A549 treated with AZD9567 at 1 μM for 4 hours (cell line): Measurements from ENCODE around the gene PIK3R2. TPM values are rescaled to one million over a fixed set of nuclear protein-coding genes. Genes with fewer than 3 reads are reported as not detected.

Experiments
- total RNA-seq: library from RNA; stranded (reverse); fragments of 200-300 nt; extraction: Qiagen RNA extraction; gene quantifications from 5 replicates; pipeline ENCODE4 v1.2.3, GENCODE V29; 2022; ENCODE audit not compliant: insufficient read depth

Gene PIK3R2
- 9.9 to 15.0 TPM (median 12.4 TPM) in 5 replicates for total RNA-seq

DNA sequence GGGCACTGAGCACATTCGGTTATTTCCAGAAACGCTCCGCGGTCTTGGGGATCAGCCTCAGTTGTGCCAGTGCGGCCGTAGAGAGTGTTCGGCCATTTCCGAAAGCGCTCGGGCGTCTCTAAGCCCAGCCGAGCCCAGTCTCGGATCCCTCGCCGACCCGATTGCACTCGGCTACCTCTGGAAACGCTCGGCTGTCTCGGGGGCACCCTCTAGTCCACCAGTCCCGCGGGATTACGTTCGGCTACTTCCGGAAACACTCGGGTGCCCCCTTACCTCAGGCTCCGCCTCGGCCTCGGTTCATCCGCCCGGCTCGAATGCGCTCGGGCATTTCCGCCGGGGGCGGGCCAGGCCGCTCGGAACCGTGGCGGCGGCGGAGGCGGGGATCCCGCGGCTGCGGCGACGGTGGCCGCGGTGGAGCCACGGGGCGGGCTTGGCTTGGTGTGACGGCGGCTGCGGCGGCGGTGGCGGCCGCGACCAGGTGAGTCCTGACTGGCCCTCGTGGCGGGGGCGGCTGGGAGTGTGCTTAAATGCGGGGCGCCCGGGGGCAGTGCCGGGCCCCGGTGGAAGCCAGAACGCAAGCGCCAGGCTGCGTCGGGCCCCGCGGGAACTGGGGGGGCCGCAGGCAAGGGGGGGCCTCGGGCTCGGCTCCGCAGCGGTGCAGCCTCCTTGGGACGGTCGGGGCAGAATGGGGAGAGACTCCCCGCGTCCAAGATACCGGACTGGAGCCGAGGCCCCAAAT lies at the start of gene PIK3R2:
TSS of gene PIK3R2 (plus strand) at position 347 of the 739 bp plus-strand sequence. CDS start 2,717 bp downstream, outside the sequence.

DNA sequence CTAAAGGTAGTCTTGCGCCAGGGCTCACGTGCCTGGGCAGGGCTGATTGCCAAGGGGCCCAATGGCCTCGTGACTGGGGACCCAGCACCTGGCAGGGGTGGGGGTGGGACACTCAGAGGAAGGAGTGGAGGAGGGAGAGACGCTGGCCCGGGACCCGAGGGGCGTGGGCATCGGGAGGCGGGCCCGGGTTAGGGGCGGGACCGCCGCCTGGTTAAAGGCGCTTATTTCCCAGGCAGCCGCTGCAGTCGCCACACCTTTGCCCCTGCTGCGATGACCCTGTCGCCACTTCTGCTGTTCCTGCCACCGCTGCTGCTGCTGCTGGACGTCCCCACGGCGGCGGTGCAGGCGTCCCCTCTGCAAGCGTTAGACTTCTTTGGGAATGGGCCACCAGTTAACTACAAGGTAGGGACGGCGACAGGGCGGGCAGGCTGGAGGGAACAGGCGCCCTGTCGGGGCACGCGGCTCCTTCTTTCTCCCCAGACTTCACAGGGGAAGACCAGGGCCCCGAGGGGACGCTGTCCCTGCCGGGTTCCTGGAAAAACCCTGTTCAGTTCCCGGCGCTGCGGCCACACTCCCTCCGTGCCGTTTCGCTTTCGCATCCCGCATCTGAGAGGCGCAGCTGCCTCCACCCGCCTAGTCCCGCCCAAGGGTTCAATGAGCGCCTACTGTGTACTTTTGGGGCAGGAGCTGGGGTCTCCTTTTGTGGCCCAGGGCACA lies 20.8 kb downstream of the PIK3R2 start, which contains the start of gene IFI30:
TSS of gene IFI30 (plus strand) at position 242 of the 717 bp plus-strand sequence. CDS start at position 271, 29 bp downstream.

DNA sequence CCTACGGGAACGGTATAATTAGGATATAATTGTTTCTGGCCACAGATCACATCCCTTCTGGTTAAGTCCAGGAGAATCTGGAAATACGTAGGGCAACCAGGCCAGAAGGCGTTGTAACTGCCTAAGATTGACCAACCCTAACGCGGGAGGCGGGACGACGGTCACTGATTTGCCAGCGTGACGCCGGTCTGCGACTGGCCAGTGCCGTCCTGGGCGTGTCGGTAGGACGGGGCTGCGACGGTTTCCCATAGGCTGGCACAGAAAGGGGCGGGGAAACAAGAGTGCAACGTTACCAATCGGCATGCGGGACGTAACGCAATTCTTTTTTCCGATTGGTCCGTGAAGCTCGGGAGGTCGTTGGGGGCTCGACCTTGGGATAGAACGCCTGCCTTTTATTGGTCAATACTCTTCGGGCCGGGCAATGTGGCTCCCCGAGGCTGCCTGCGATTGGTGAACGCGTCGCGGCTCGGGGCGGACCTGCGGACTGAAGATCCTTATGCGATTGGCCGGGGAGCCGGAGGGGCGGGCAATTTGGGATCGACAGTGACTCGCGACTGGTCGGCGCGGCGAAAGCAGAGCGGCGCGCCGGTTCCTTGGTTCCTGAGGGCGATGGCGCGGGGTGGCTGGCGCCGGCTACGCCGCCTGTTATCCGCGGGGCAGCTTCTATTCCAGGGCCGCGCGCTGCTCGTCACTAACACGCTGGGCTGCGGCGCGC lies 39.9 kb downstream of the PIK3R2 start, which contains the start of gene MPV17L2:
TSS of gene MPV17L2 (plus strand) at position 546 of the 715 bp plus-strand sequence. CDS start at position 610, 64 bp downstream.

DNA sequence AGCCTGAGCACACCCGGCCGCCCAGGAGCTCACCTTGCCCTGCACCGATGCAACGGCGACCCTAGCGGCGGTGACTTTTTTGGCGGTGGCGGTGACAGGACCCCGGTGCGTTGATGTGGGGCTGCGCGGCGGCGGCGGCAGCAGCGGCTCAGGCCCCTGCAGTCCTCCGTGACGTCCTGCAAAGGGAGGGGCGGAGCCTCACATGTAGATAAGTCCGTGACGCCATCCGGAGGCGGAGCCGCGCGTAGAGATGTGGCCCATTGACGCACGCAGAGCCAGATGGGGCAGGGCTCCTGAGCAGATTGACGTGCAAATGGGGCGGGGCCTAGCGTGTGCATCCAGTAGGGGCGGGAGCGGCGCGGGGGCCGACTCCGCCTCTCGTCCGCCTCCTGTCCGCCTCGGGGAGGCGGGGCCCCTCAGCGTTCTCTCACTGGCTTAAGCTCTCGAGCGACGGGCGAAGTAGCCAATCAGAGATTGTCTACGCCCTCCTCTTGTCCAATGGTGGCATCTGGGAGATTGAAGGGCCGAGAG lies 51.0 kb downstream of the PIK3R2 start, which contains the start of gene RAB3A:
TSS of gene RAB3A (minus strand) at position 180 of the 531 bp plus-strand sequence. CDS start 1,302 bp downstream, outside the sequence.

Other genes starting within 250 kb of the PIK3R2 start
- 80.4 to 119 TPM (median 113 TPM) in 5 replicates for gene CCDC124, start 220.1 kb upstream of the PIK3R2 start, total RNA-seq
- 0.57 to 1.2 TPM (median 0.86 TPM) in 4 of 5 replicates, not detected in the other for gene KCNN1, start 186.1 kb upstream of the PIK3R2 start, total RNA-seq
- 27.9 to 44.1 TPM (median 43.5 TPM) in 5 replicates for gene ARRDC2, start 145.0 kb upstream of the PIK3R2 start, total RNA-seq
- not detected in 5 replicates for gene IL12RB1, start 66.2 kb upstream of the PIK3R2 start, total RNA-seq
- gene MAST3, start 55.4 kb upstream of the PIK3R2 start, total RNA-seq: 1.9 to 2.4 TPM (median 2.2 TPM) in 5 replicates
- 13.6 to 22.2 TPM (median 15.9 TPM) in 5 replicates for gene IFI30, start 20.6 kb downstream of the PIK3R2 start, total RNA-seq
- gene MPV17L2, start 40.1 kb downstream of the PIK3R2 start, total RNA-seq: 9.5 to 14.8 TPM (median 12.7 TPM) in 5 replicates
- gene RAB3A, start 50.9 kb downstream of the PIK3R2 start, total RNA-seq: 0.71 to 0.99 TPM (median 0.79 TPM) in 4 of 5 replicates, not detected in the other
- gene PDE4C, start 73.3 kb downstream of the PIK3R2 start, total RNA-seq: 0.05 to 0.48 TPM (median 0.16 TPM) in 4 of 5 replicates, not detected in the other
- gene IQCN, start 121.3 kb downstream of the PIK3R2 start, total RNA-seq: 0.38 to 0.58 TPM (median 0.44 TPM) in 4 of 5 replicates, not detected in the other
- gene JUND, start 128.5 kb downstream of the PIK3R2 start, total RNA-seq: 32.5 to 55.4 TPM (median 47.0 TPM) in 5 replicates
- gene LSM4, start 169.9 kb downstream of the PIK3R2 start, total RNA-seq: 195 to 241 TPM (median 232 TPM) in 5 replicates
- 1.6 to 2.9 TPM (median 1.9 TPM) in 5 replicates for gene PGPEP1, start 187.4 kb downstream of the PIK3R2 start, total RNA-seq
- gene GDF15, start 233.0 kb downstream of the PIK3R2 start, total RNA-seq: 17.5 to 29.7 TPM (median 21.4 TPM) in 5 replicates
- 0.03 TPM in 1 of 5 replicates, not detected in the others for gene LRRC25, start 244.5 kb downstream of the PIK3R2 start, total RNA-seq